ENCODE measurements around the gene TTF2. TPM values are rescaled to one million over a fixed set of nuclear protein-coding genes. Genes with fewer than 3 reads are reported as not detected.

The TTF2 gene
- total RNA-seq, 2 experiments from 2014 or later, result 113 to 122 TPM

- DNase-seq, result no peak
- Mint-ChIP-seq H3K4me1 (ENCODE audit: low read depth) (peaks cover 57% of the 10 kb centered on the region), H3K36me3 (ENCODE audit: low read depth) (peaks cover 13% of the 10 kb centered on the region), H3K27ac (peak overlapping the region; percentile 68), H3K27me3 (ENCODE audit: low read depth) (no peaks in the 10 kb centered on the region), H3K4me3 (peak overlapping the region; percentile 42), H3K9me3 (no peaks in the 10 kb centered on the region)
- CTCF ChIA-PET, result interaction anchor here (0.7 to 1.9 kb wide), 5 partner anchors 10 to 475 kb away, joined by 3 to 5 read pairs (median 3); partner anchors contain the start of gene TTF2
- intact Hi-C loops (cut with micrococcal nuclease), result loop anchor here (1.0 kb wide), 6 partner anchors 10 to 223 kb away; partner anchors contain the start of genes CD101 and TTF2
Observed at GRCh38 chr1:117049857-117050256, 10.3 kb upstream of the TTF2 start.

- no peaks in the 10 kb centered on the region for H3K27me3 Mint-ChIP-seq (ENCODE audit: low read depth)
- no peaks in the 10 kb centered on the region for H3K9me3 Mint-ChIP-seq
- H3K4me1 Mint-ChIP-seq (ENCODE audit: low read depth), result peaks cover 61% of the 10 kb centered on the region
- H3K27ac Mint-ChIP-seq, result peak overlapping the region; percentile 28
- H3K36me3 Mint-ChIP-seq (ENCODE audit: low read depth), result peaks cover 15% of the 10 kb centered on the region
- peak; percentile 69 for DNase-seq
- intact Hi-C loops (cut with micrococcal nuclease), result loop anchor here (1.0 kb wide), 1 partner anchor 314 kb away; no protein-coding TSS in a partner anchor
- peak overlapping the region; percentile 45 for H3K4me3 Mint-ChIP-seq
- CTCF ChIA-PET, result interaction anchor here (0.6 to 2.1 kb wide), 6 partner anchors 14 to 327 kb away, joined by 3 to 10 read pairs (median 4); no protein-coding TSS in a partner anchor
Observed at GRCh38 chr1:117051224-117052064, 8.7 kb upstream of the TTF2 start.

- CTCF ChIA-PET, result interaction anchor here (0.6 to 1.8 kb wide), 6 partner anchors 72 to 538 kb away, joined by 3 to 12 read pairs (median 5); no protein-coding TSS in a partner anchor
- DNase-seq, result no peak
- Mint-ChIP-seq H3K36me3 (ENCODE audit: low read depth) (peaks cover 10% of the 10 kb centered on the region), H3K9me3 (no peaks in the 10 kb centered on the region), H3K4me1 (ENCODE audit: low read depth) (peaks cover 53% of the 10 kb centered on the region), H3K27me3 (ENCODE audit: low read depth) (no peaks in the 10 kb centered on the region), H3K4me3 (no peak overlapping the region), H3K27ac (no peak overlapping the region)
- intact Hi-C loops (cut with micrococcal nuclease), result no loop called here
Observed at GRCh38 chr1:117054068-117054467, 6.1 kb upstream of the TTF2 start.

- Mint-ChIP-seq H3K36me3 (ENCODE audit: low read depth) (peaks cover 27% of the 10 kb centered on the region), H3K27me3 (ENCODE audit: low read depth) (no peaks in the 10 kb centered on the region), H3K4me3 (no peak overlapping the region), H3K27ac (no peak overlapping the region), H3K9me3 (no peaks in the 10 kb centered on the region), H3K4me1 (ENCODE audit: low read depth) (peaks cover 42% of the 10 kb centered on the region)
- DNase-seq, result no peak
- CTCF ChIA-PET, result interaction anchor here (0.9 to 2.1 kb wide), 5 partner anchors 10 to 484 kb away, joined by 3 to 9 read pairs (median 4); no protein-coding TSS in a partner anchor
- intact Hi-C loops (cut with micrococcal nuclease), result no loop called here
Observed at GRCh38 chr1:117058810-117059209, 1.3 kb upstream of the TTF2 start.

- DNase-seq, result peak; percentile 85
- peaks cover 29% of the 10 kb centered on the region for H3K36me3 Mint-ChIP-seq (ENCODE audit: low read depth)
- no peak overlapping the region for H3K4me3 Mint-ChIP-seq
- no peaks in the 10 kb centered on the region for H3K27me3 Mint-ChIP-seq (ENCODE audit: low read depth)
- peaks cover 43% of the 10 kb centered on the region for H3K4me1 Mint-ChIP-seq (ENCODE audit: low read depth)
- intact Hi-C loops (cut with micrococcal nuclease), result no loop called here
- CTCF ChIA-PET, result interaction anchor here (0.6 to 3.6 kb wide), 12 partner anchors 10 to 335 kb away, joined by 3 to 15 read pairs (median 4); partner anchors contain the start of gene CD2
- H3K9me3 Mint-ChIP-seq, result no peaks in the 10 kb centered on the region
- H3K27ac Mint-ChIP-seq, result no peak overlapping the region
Observed at GRCh38 chr1:117059334-117059677, 820 bp upstream of the TTF2 start.

- Mint-ChIP-seq H3K4me1 (ENCODE audit: low read depth) (peaks cover 40% of the 10 kb centered on the region), H3K27ac (no peak overlapping the region)
Observed at GRCh38 chr1:117060441-117061317, 553 bp downstream of the TTF2 start.

GRCh38 chr1:117061986-117062415, 1.9 kb downstream of the TTF2 start:
- H3K4me1 Mint-ChIP-seq (ENCODE audit: low read depth), result peaks cover 43% of the 10 kb centered on the region
- no peaks in the 10 kb centered on the region for H3K27me3 Mint-ChIP-seq (ENCODE audit: low read depth)
- no peak overlapping the region for H3K27ac Mint-ChIP-seq
- CTCF ChIA-PET, result interaction anchor here (0.6 to 3.6 kb wide), 8 partner anchors 16 to 645 kb away, joined by 3 to 15 read pairs (median 4); no protein-coding TSS in a partner anchor
- peaks cover 47% of the 10 kb centered on the region for H3K36me3 Mint-ChIP-seq (ENCODE audit: low read depth)
- peak overlapping the region; percentile 52 for H3K4me3 Mint-ChIP-seq
- peak; percentile 70 for DNase-seq
- intact Hi-C loops (cut with micrococcal nuclease), result loop anchor here (1.0 to 10.0 kb wide), 11 partner anchors 15 to 910 kb away; partner anchors contain the start of genes GDAP2, TENT5C and WDR3
- H3K9me3 Mint-ChIP-seq, result no peaks in the 10 kb centered on the region

More at GRCh38 chr1:117060441-117061317, 553 bp downstream of the TTF2 start:
- intact Hi-C loops (cut with micrococcal nuclease), result loop anchor here (1.0 to 10.0 kb wide), 23 partner anchors 11 to 908 kb away; partner anchors contain the start of genes CD2, GDAP2, TENT5C and WDR3
- no peaks in the 10 kb centered on the region for H3K27me3 Mint-ChIP-seq (ENCODE audit: low read depth)
- CTCF ChIA-PET, result interaction anchor here (0.6 to 3.6 kb wide), 25 partner anchors 9 to 338 kb away, joined by 3 to 15 read pairs (median 4); partner anchors contain the start of gene CD2
- no peaks in the 10 kb centered on the region for H3K9me3 Mint-ChIP-seq
- DNase-seq, result peak; percentile 60
- H3K4me3 Mint-ChIP-seq, result no peak overlapping the region
- peaks cover 40% of the 10 kb centered on the region for H3K36me3 Mint-ChIP-seq (ENCODE audit: low read depth)

- CTCF ChIA-PET, result interaction anchor here (0.6 to 2.2 kb wide), 4 partner anchors 43 to 344 kb away, joined by 3 to 4 read pairs (median 3); no protein-coding TSS in a partner anchor
- Mint-ChIP-seq H3K4me3 (no peak overlapping the region), H3K4me1 (ENCODE audit: low read depth) (peaks cover 52% of the 10 kb centered on the region), H3K9me3 (no peaks in the 10 kb centered on the region), H3K27me3 (ENCODE audit: low read depth) (no peaks in the 10 kb centered on the region), H3K27ac (no peak overlapping the region), H3K36me3 (ENCODE audit: low read depth) (peaks cover 56% of the 10 kb centered on the region)
- intact Hi-C loops (cut with micrococcal nuclease), result loop anchor here (5.0 to 10.0 kb wide), 3 partner anchors 446 to 858 kb away; partner anchors contain the start of genes GDAP2 and WDR3
- no peak for DNase-seq
Observed at GRCh38 chr1:117066367-117066766, 6.2 kb downstream of the TTF2 start.

GRCh38 chr1:117067533-117068370, 7.6 kb downstream of the TTF2 start:
- Mint-ChIP-seq H3K27ac (no peak overlapping the region), H3K4me3 (no peak overlapping the region), H3K4me1 (ENCODE audit: low read depth) (peaks cover 39% of the 10 kb centered on the region), H3K27me3 (ENCODE audit: low read depth) (no peaks in the 10 kb centered on the region), H3K36me3 (ENCODE audit: low read depth) (peaks cover 54% of the 10 kb centered on the region), H3K9me3 (no peaks in the 10 kb centered on the region)
- peak; percentile 58 for DNase-seq
- CTCF ChIA-PET, result interaction anchor here (0.6 to 3.1 kb wide), 15 partner anchors 10 to 561 kb away, joined by 3 to 17 read pairs (median 3); no protein-coding TSS in a partner anchor
- intact Hi-C loops (cut with micrococcal nuclease), result loop anchor here (1.0 to 10.0 kb wide), 6 partner anchors 27 to 857 kb away; partner anchors contain the start of genes GDAP2 and WDR3

- no peak overlapping the region for H3K4me3 Mint-ChIP-seq
- peaks cover 35% of the 10 kb centered on the region for H3K4me1 Mint-ChIP-seq (ENCODE audit: low read depth)
- no peak overlapping the region for H3K27ac Mint-ChIP-seq
- CTCF ChIA-PET, result interaction anchor here (0.7 to 3.2 kb wide), 11 partner anchors 9 to 252 kb away, joined by 3 to 17 read pairs (median 3); no protein-coding TSS in a partner anchor
- intact Hi-C loops (cut with micrococcal nuclease), result loop anchor here (1.0 to 10.0 kb wide), 6 partner anchors 26 to 856 kb away; partner anchors contain the start of genes GDAP2 and WDR3
- no peak for DNase-seq
- no peaks in the 10 kb centered on the region for H3K27me3 Mint-ChIP-seq (ENCODE audit: low read depth)
- no peaks in the 10 kb centered on the region for H3K9me3 Mint-ChIP-seq
- peaks cover 53% of the 10 kb centered on the region for H3K36me3 Mint-ChIP-seq (ENCODE audit: low read depth)
Observed at GRCh38 chr1:117068580-117068979, 8.5 kb downstream of the TTF2 start.
